Cardiac muscle cell (in vitro differentiated cells and primary cell): ENCODE measurements around the gene LY9. TPM values are rescaled to one million over a fixed set of nuclear protein-coding genes. Genes with fewer than 3 reads are reported as not detected.
A peak's percentile ranks its signal among the peaks of the same experiment; 100 is the strongest.
"Not testable (repeated sequence)": the region's sequence is repeated elsewhere in the genome, so short reads cannot be mapped to it uniquely, and the experiment has no call there.

ENCODE experiments used
- DNase-seq, 2 donors: peaks; one replicate each; pipeline versions ENCODE4 v3.0.0 to v3.0.0-alpha.2; 2010 to 2017; ENCODE audit warnings: low read depth in 1 of 2, low spot score in 1 of 2
- H3K27ac ChIP-seq: fragments of 200-600 bp; sonication (generic); 2 replicates; pipeline ENCODE4 v1.5.1; 2016
- H3K27me3 ChIP-seq: fragments of 200-600 bp; sonication (generic); 2 replicates; pipeline ENCODE4 v1.6.0; 2016; ENCODE audit warnings: control low read depth
- H3K36me3 ChIP-seq: fragments of 200-600 bp; sonication (generic); 2 replicates; pipeline ENCODE4 v1.5.1; 2016; ENCODE audit warnings: control low read depth
- H3K4me1 ChIP-seq: fragments of 200-600 bp; sonication (generic); 2 replicates; pipeline ENCODE4 v1.8.1; 2017; ENCODE audit warnings: low read depth, mild to moderate bottlenecking, mixed run types
- H3K4me3 ChIP-seq: fragments of 200-600 bp; sonication (generic); 2 replicates; pipeline ENCODE4 v1.5.1; 2016; ENCODE audit warnings: mild to moderate bottlenecking
- H3K9me3 ChIP-seq: fragments of 200-600 bp; sonication (generic); 2 replicates; pipeline ENCODE4 v1.5.1; 2017; ENCODE audit warnings: low read depth, mild to moderate bottlenecking, control low read depth
- polyA plus RNA-seq: library from polyadenylated mRNA; unstranded; fragments of >200 nt; fragmentation: Nextera tagmentation; extraction: Ambion mirVana; gene quantifications from 2 replicates; pipeline ENCODE4 v1.2.1, GENCODE V29; 2016
- total RNA-seq: library from RNA; depleted of rRNA; stranded (reverse); fragments of >200 nt; gene quantifications from 2 replicates; pipeline ENCODE4 v1.2.3, GENCODE V29; 2016
- TF ChIP-seq, protein P1 (sequence below): IDR thresholded peaks from 2 replicates; pipeline ENCODE4 v1.5.1; 2012; ENCODE audit warnings: low read depth, mild to moderate bottlenecking, low read length

LY9 gene
- total and polyA plus RNA-seq, 2 experiments from 2014 or later: not detected

DNA sequence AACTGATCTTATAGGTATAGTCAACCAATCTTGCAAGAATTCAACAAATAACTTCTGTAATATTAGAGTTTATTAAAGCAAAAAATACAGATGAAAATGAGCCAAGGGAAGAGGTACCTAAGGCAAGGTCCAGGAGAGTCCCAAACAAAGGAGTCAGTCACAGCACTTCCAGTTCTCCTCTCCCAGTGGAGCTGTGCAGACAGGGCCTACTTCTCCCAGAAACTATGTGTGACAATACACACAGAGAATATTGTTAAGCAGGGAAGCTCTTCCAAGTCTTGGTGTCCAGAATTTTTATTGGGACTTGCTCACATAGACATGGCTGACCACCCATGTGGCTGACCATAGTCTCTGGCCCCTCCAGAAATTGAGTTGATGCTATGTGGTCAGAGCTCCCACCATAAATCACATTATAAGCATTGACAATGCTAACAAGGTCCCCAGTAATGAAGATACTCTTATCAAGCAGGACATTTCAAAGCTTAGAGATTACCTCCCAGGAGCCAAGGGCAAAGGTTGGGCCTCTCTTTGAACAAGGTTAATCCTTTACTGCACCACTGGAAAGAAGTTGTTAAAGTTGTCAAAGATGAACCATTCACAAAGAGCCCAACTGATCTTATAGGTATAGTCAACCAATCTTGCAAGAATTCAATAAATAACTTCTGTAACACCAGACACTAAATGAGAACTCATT is 70.2 kb downstream of the LY9 start:
- Histone ChIP-seq H3K27me3 (no peaks in the 10 kb centered on the region), H3K4me1 (peaks cover 4% of the 10 kb centered on the region), H3K36me3 (no peaks in the 10 kb centered on the region), H3K9me3 (no peaks in the 10 kb centered on the region), H3K27ac (no peak overlapping the region), H3K4me3 (no peak overlapping the region)
- no peak for DNase-seq
- TF ChIP-seq, protein P1, sequence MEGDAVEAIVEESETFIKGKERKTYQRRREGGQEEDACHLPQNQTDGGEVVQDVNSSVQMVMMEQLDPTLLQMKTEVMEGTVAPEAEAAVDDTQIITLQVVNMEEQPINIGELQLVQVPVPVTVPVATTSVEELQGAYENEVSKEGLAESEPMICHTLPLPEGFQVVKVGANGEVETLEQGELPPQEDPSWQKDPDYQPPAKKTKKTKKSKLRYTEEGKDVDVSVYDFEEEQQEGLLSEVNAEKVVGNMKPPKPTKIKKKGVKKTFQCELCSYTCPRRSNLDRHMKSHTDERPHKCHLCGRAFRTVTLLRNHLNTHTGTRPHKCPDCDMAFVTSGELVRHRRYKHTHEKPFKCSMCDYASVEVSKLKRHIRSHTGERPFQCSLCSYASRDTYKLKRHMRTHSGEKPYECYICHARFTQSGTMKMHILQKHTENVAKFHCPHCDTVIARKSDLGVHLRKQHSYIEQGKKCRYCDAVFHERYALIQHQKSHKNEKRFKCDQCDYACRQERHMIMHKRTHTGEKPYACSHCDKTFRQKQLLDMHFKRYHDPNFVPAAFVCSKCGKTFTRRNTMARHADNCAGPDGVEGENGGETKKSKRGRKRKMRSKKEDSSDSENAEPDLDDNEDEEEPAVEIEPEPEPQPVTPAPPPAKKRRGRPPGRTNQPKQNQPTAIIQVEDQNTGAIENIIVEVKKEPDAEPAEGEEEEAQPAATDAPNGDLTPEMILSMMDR: no peak

DNA sequence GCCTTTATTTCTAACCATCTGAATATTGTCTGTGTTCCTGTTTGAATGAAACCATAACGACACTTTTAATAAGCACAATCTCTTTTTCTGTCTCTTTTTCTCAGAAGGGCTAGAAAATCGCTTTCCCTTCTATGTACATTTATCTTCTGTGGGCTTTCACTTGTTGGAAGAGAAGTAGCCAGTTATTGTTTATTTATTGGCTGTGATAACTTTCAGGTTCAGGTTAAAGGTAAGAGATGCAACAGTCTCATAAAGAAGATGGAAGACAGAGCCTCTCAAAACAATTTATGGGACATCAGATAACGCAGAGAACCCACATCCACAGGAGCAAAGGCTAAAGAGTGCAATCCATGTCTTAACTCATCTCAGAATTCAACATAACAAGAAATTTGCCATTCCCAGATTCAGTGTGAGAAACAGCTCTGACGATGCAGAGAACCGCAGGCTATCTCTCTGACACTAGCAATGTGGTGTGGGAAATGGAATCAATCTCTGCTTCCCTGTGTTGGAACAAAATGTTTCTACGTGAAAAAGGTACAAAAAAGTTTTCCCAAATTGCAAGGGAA is 70.8 kb downstream of the LY9 start:
- H3K27ac ChIP-seq: no peak overlapping the region
- peaks cover 4% of the 10 kb centered on the region for H3K4me1 ChIP-seq
- peak in 1 of 2 donors; percentile 30 for DNase-seq
- no peak overlapping the region for H3K4me3 ChIP-seq
- no peaks in the 10 kb centered on the region for H3K9me3 ChIP-seq
- H3K36me3 ChIP-seq: no peaks in the 10 kb centered on the region
- H3K27me3 ChIP-seq: no peaks in the 10 kb centered on the region
- TF ChIP-seq, protein P1: no peak

DNA sequence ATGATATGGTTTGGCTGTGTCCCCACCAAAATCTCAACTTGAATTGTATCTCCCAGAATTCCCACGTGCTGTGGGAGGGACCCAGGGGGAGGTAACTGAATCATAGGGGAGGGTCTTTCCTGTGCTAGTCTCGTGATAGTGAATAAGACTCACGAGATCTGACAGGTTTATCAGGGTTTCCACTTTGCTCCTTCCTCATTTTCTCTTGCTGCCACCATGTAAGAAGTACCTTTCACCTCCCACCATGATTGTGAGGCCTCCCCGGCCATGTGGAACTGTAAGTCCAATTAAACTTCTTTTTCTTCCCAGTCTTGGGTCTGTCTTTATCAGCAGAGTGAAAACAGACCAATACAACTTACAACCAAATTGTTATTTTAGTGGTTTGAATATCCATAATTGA is 71.7 kb downstream of the LY9 start:
- H3K27me3 ChIP-seq, H3K9me3 ChIP-seq, DNase-seq, H3K27ac ChIP-seq, H3K4me3 ChIP-seq, H3K4me1 ChIP-seq, H3K36me3 ChIP-seq: not testable (repeated sequence)

DNA sequence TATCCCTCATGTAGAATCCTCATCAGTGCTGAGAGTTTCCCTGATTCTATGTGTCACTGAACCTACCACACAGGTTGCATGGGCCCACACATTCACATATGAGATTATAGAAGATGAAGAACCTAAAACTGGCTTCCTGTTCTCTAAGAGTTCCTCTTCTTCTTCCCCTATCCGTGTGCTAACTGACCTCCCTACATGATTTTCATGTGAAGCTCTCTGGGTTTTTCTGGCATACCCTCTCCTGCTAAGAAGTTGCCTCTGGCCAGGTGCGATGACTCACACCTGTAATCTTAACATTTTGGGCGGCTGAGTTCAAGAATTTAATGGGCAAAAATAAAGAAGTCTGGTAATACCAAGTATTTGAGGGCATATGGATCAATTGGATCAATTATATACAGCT is 72.2 kb downstream of the LY9 start:
- no peaks in the 10 kb centered on the region for H3K4me1 ChIP-seq
- no peak overlapping the region for H3K27ac ChIP-seq
- H3K36me3 ChIP-seq: no peaks in the 10 kb centered on the region
- DNase-seq: peak in 1 of 2 donors; percentile 38
- TF ChIP-seq, protein P1: no peak
- no peak overlapping the region for H3K4me3 ChIP-seq
- no peaks in the 10 kb centered on the region for H3K27me3 ChIP-seq
- H3K9me3 ChIP-seq: no peaks in the 10 kb centered on the region

DNA sequence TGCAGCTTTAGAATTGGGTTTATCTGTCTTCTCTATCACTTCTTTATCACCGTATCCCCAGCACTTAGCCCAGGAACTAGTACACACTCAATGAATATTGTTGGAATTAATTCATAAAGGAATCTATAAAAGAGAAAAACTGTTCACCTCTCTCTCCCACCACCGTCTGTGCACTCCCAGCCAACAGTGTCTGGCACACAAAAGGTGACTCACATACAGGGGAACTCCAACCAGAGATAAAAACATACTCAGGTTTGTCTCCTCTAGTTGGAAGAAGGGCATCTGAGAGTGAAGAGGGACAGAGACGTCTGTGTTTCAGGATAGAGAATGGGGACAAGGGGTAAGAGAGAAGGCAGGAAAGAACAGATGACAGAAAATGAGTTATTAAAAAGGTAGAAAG is 79.0 kb downstream of the LY9 start:
- H3K27ac ChIP-seq: no peak overlapping the region
- H3K36me3 ChIP-seq: no peaks in the 10 kb centered on the region
- no peak overlapping the region for H3K4me3 ChIP-seq
- no peaks in the 10 kb centered on the region for H3K4me1 ChIP-seq
- peak in 1 of 2 donors; percentile 7 for DNase-seq
- TF ChIP-seq, protein P1: no peak
- H3K27me3 ChIP-seq: no peaks in the 10 kb centered on the region
- no peaks in the 10 kb centered on the region for H3K9me3 ChIP-seq

DNA sequence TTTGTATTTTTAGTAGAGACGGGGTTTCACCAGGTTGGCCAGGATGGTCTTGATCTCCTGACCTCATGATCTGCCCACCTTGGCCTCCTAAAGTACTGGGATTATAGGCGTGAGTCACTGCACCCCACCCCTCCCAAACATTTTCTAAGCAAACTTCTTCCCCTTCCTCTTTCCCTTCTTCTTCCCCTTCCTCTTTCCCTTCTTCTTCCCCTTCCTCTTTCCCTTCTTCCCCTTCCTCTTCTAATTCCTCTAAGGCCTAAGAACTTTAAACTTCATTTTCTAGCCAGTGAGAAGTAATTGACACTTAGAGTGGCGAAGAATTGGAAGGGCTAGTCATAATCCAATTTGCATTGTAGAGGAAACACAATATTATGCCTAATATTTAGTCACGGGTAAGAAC is 79.6 kb downstream of the LY9 start:
- not testable (repeated sequence) for H3K4me1 ChIP-seq, H3K36me3 ChIP-seq, H3K27ac ChIP-seq, H3K4me3 ChIP-seq, H3K27me3 ChIP-seq, DNase-seq, H3K9me3 ChIP-seq
